SIG-M5 treated with dmso at 0.1 percent for 504 hours (cell line): ENCODE measurements around the gene REEP3.
"Not testable (repeated sequence)": the region's sequence is repeated elsewhere in the genome, so short reads cannot be mapped to it uniquely, and the experiment has no call there.

Experiments used
- DNase-seq: peaks from one replicate; lab custom pipeline; 2025; ENCODE audit not compliant: unreplicated experiment; lab: John Stamatoyannopoulos, UW

REEP3 gene

GRCh38 chr10:63520500-63521415 is at the start of gene REEP3:
Gene REEP3 (plus strand): TSS chr10:63521401. CDS start chr10:63521546, 145 bp downstream.
- peak; percentile 76 for DNase-seq

GRCh38 chr10:63474488-63474887 is 46.7 kb upstream of the REEP3 start:
- no peak for DNase-seq

- no peak for DNase-seq
These were observed 43.3 kb upstream of the REEP3 start for GRCh38 chr10:63477927-63478326.

- no peak for DNase-seq
These were observed 42.6 kb upstream of the REEP3 start for GRCh38 chr10:63478564-63478963.

GRCh38 chr10:63480237-63480636 is 41.0 kb upstream of the REEP3 start:
- no peak for DNase-seq

GRCh38 chr10:63481815-63482421 is 39.3 kb upstream of the REEP3 start:
- DNase-seq: no peak

- DNase-seq: no peak
These were observed 37.2 kb upstream of the REEP3 start for GRCh38 chr10:63483983-63484382.

- no peak for DNase-seq
These were observed 33.2 kb upstream of the REEP3 start for GRCh38 chr10:63487990-63488389.

- DNase-seq: no peak
These were observed 31.4 kb upstream of the REEP3 start for GRCh38 chr10:63489838-63490237.

- peak; percentile 49 for DNase-seq
These were observed 29.4 kb upstream of the REEP3 start for GRCh38 chr10:63491588-63492316.

GRCh38 chr10:63492317-63492690 is 28.9 kb upstream of the REEP3 start:
- not testable (repeated sequence) for DNase-seq

- DNase-seq: no peak
These were observed 28.2 kb upstream of the REEP3 start for GRCh38 chr10:63493004-63493403.

GRCh38 chr10:63494951-63495350 is 26.2 kb upstream of the REEP3 start:
- no peak for DNase-seq

GRCh38 chr10:63496561-63496960 is 24.6 kb upstream of the REEP3 start:
- no peak for DNase-seq

GRCh38 chr10:63497321-63497720 is 23.9 kb upstream of the REEP3 start:
- DNase-seq: peak; percentile 29

GRCh38 chr10:63498665-63499064 is 22.5 kb upstream of the REEP3 start:
- DNase-seq: peak; percentile 11

- DNase-seq: not testable (repeated sequence)
These were observed 20.6 kb upstream of the REEP3 start for GRCh38 chr10:63500551-63500950.

- no peak for DNase-seq
These were observed 19.2 kb upstream of the REEP3 start for GRCh38 chr10:63501954-63502353.

- no peak for DNase-seq
These were observed 18.4 kb upstream of the REEP3 start for GRCh38 chr10:63502832-63503231.

- DNase-seq: no peak
These were observed 17.8 kb upstream of the REEP3 start for GRCh38 chr10:63503395-63503794.

- no peak for DNase-seq
These were observed 16.9 kb upstream of the REEP3 start for GRCh38 chr10:63504145-63504881.
